GM21390 (cell line): Measurements from ENCODE around the gene CLSTN1.

Source experiments
- ATAC-seq: cut with Tn5 transposase; IDR thresholded peaks from one replicate; pipeline ENCODE4 v1.9.1; 2021; ENCODE audit not compliant: unreplicated experiment

Gene CLSTN1

DNA sequence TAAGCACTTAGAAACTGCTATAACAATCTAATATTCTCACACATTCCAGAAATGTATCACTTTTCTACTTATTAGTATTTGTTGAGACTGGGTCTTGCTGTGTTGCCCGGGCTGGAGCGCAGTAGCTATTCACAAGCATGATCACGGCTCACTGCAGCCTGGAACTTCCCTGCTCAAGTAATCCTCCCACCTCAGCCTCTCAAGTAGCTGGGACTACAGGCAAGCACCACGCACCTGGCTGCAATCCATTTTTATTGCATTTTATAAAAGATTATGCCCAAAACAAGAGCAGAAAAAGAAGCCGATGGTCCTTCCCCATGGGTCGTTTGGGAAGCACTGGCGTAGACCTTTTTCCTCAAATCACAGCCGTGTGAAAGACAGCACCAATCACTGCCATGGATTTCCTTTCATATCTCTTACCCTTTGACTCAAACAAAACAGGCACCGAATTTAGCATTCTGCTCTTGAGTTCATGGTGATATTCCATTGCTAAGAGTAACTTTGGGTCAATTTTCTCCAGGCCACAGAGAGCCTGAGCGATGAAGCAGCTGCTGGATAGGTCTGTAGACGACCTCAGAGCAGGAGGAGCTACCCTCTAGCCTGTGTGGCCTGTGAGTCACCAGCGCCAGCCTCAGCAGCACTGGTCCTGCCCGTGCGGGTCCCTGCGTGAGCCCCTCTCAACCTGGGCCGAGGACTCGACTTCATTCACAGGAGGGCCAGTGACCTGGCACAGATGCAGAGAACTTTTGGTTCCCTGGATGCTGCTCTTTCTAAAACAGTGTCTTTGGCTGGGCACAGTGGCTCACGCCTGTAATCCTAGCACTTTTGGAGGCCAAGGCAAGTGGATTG, 91.4 kb downstream of the CLSTN1 start:
- ATAC-seq, result no peak

DNA sequence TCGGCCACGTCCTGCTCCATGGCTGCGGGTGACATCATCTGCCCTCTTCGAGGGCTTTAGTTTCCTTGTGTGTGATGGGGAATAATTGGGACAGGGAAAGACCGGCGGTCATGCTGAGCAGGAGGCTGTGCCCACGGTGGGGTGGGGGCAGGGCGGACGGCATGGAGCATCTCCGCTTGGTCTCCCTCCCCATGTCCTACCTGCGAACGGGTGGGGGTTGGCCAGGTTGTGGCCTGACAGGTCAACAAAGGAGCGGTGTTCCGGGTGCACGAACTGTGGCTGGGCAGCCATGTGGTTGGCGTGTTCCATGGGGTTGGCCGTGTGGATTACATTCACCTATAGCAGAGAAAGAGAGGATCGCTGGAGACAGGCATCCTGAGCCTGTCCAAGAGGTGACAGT, 92.2 kb downstream of the CLSTN1 start:
- no peak for ATAC-seq

DNA sequence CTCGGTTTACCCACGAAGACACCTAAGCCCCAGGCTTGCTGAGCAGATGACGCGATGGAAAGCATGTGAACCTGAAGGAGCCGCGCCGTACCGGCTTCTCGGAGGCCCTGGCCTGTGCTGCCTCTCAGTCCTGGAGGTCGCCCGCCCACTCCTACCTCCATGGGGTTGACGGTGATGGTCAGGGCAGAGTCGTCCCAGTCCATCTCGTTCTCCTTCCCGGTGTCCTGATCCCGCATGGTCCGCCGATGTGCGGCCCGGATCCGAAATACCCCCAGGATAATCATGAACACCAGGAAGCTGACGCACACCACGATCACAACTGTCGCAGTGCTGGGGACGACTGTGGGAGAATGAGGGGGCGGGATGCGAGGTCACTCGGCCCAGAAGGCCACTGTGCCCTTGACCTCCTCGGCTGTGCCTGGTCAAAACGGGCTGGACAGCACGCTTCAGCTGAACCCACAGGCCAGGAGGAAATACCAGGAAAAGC, 92.7 kb downstream of the CLSTN1 start:
- no peak for ATAC-seq

DNA sequence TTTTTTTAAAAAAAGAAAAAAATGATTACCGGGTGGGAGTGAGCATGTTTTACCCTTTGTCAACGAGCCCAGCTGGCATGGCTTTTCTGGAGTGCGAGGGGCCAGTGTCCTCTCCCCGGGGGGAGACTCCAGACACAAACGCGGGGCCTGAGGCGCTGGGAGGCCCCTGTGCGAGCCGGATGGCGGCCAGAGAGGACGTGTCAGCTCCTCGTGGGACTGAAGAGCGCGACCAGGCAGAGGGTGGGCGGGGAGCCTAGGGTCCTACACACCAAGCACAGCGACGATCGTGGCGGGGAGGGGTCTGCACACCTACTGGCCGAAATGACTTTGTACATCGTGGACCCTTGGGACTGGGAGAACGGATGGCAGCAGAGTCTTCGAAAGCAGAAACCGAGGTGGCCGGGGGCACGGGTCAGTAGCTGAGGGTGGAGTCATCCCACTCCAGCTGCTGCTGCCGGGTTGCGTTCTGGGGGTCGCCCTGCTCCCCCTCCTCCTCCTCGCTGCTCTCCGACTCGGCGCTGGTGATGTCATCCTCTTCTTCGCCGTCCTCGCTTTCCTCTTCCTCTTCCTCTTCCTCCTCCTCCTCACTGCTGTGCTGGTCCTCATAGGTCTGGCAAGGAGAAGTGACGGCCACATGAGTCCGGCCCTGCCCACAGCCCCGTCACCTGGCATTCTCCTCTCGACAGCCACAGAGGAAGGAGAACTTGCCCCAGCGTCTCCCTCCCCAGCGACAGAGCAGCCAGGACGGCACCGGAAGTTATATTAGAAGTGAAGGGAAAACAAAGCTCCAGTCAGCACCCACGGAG, 93.5 kb downstream of the CLSTN1 start:
- no peak for ATAC-seq

DNA sequence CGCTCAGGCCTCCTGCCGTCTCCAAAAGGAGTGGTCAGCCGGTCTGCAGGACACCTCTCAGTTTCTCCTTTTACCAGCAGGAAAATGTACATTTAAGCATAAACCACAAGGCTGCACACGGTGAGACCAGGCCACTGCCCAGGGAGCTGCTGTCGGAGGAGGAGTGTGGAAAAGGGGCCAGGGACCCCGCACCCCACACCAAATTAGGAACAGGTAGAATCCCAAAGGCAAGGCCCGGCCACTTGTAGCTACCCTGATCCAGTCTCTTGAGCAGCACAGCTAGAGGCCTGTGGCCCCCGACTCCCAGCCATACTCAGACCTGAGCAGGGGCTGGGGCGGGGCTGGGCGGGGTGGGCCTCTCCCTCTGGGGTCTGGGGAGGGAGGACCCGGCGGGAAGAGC, 94.2 kb downstream of the CLSTN1 start:
- no peak for ATAC-seq

DNA sequence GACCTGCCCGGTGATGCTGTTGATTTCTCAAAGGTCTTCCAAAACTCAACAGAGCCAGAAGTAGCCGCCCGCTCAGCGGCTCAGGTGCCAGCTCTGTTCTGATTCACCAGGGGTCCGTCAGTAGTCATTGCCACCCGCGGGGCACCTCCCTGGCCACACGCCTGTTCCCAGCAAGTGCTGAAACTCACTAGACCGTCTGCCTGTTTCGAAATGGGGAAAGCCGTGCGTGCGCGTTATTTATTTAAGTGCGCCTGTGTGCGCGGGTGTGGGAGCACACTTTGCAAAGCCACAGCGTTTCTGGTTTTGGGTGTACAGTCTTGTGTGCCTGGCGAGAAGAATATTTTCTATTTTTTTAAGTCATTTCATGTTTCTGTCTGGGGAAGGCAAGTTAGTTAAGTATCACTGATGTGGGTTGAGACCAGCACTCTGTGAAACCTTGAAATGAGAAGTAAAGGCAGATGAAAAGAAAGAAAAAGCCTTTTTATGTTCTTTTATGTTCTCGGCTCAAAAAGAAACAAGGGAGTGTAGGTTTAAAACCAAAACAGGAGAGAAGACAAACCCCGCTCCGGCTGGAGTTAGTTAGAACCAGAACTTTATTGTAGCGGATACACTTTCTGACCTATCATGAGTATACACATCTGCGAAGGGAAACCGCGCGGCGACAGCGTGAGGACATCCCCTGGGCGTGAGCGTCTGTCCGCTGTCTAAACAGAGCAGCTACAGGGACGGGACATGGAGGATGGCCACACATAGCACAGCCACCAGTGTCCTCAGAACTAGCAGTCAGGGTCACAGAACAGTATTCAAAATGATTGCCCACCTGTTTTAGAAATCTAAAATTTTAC, 95.1 kb downstream of the CLSTN1 start:
- no peak for ATAC-seq

DNA sequence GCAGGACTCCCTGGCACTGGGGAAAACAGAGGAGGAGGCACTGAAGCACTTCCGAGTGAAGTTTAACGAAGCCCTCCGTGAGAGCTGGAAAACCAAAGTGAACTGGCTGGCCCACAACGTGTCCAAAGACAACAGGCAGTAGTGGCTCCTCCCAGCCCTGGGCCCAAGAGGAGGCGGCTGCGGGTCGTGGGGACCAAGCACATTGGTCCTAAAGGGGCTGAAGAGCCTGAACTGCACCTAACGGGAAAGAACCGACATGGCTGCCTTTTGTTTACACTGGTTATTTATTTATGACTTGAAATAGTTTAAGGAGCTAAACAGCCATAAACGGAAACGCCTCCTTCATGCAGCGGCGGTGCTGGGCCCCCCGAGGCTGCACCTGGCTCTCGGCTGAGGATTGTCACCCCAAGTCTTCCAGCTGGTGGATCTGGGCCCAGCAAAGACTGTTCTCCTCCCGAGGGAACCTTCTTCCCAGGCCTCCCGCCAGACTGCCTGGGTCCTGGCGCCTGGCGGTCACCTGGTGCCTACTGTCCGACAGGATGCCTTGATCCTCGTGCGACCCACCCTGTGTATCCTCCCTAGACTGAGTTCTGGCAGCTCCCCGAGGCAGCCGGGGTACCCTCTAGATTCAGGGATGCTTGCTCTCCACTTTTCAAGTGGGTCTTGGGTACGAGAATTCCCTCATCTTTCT, 96.7 kb downstream of the CLSTN1 start:
- no peak for ATAC-seq

DNA sequence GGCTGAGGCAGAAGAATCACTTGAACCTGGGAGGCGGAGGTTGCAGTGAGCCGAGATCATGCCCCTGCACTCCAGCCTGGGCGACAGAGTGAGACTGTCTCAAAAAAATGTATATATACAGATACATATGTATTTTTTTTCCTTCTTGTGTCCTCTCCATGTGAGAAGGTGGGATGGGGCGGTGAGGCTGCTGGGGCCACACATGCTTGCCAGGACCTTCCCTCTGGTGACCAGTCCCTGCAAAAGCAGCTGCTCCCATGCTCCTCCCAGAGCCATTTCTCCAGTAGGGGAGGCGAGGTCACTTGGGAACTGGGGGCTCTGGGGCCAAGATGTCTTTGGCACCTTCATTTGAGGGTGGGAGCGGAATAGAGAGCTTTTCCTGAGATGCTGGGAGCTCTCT, 97.4 kb downstream of the CLSTN1 start:
- no peak for ATAC-seq

DNA sequence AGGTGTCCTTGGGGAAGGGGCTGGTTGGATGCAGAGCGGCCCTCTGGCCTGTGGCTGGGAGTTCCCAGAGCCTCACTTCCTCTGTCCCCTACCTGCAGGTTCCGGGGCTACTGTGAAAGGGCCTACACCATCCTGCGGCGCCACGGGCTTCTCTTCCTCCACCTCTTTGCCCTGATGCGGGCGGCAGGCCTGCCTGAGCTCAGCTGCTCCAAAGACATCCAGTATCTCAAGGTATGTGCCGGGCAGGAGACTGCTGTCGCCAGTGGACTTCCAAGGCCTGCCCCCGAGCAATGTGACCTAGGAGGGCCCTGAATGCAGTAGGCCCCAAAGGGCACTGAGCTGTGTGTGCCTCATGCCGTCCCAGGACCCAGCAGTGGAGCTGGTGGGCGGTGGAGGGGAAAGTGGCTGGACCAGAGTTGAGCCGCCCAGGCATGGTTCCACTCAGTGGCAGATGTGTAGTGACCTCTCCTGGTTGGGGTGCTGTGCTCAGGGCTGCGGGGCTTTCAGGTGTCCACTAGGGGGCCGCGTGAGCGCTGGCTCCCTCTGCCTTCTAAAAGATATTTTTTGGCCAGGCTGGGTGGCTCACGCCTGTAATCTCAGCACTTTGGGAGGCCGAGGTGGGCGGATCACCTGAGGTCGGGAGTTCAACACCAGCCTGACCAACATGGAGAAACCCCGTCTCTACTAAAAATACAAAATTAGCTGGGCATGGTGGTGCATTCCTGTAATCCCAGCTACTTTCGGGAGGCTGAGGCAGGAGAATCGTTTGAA, 98.9 kb downstream of the CLSTN1 start:
- ATAC-seq, result peak; percentile 55

DNA sequence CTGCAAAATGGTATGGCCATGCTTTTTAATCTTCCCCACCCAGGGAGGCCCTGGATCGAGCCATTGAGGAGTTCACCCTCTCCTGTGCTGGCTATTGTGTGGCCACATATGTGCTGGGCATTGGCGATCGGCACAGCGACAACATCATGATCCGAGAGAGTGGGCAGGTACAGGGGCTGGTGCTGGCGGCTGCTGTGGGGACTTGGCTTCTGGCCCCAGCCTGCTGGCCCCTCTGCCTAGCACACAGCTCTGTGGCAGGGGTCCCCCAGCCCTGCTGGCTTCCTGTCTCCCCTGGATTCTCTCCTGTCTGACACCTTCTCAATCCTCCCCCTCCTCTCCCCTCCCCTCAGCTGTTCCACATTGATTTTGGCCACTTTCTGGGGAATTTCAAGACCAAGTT, 99.8 kb downstream of the CLSTN1 start:
- ATAC-seq, result no peak

DNA sequence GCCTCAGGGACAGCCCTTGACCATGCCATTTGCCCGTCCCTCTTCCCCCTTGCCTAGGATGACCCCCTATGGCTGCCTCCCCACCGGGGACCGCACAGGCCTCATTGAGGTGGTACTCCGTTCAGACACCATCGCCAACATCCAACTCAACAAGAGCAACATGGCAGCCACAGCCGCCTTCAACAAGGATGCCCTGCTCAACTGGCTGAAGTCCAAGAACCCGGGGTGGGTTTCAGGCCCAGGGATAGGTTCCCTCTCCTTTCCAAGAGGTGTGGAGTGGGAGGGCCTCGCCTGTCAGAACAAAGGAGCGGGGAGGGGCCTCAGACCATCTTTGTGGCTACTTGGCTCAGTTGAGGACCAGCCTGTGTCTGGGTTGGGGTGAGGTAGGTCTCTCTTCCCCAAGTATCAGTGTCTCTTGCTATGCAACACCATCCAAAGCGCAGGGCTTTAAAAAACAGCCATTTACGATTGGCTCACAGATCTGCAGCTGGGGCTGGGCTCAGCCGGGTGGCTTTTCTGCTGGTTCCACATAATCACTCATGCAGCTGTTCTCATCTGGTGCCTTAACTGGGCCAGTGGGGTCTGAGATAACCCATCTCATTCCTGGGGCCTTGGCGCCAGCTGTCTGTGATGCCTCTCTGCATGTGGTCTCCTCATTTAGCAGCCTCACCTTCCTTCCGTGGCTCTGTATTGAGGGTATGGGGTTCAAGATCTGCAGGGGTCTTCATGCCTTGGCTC, 100.5 kb downstream of the CLSTN1 start:
- ATAC-seq, result no peak

DNA sequence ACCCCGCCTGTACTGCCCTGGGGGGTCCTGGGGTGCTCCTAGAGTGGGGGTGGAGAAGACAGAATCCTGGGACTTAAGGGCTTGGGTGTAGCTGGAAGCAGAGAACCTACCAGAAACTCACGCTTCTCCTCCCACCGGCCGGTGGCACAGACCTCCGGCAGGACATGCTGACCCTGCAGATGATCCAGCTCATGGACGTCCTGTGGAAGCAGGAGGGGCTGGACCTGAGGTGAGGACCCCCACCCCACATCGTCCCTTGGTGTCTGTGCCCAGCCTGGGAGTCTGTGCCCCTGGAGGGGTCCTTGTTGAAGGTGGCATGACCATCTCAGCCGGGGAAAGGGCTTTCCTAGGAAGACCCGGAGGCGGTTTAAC, 101.4 kb downstream of the CLSTN1 start:
- ATAC-seq, result no peak

DNA sequence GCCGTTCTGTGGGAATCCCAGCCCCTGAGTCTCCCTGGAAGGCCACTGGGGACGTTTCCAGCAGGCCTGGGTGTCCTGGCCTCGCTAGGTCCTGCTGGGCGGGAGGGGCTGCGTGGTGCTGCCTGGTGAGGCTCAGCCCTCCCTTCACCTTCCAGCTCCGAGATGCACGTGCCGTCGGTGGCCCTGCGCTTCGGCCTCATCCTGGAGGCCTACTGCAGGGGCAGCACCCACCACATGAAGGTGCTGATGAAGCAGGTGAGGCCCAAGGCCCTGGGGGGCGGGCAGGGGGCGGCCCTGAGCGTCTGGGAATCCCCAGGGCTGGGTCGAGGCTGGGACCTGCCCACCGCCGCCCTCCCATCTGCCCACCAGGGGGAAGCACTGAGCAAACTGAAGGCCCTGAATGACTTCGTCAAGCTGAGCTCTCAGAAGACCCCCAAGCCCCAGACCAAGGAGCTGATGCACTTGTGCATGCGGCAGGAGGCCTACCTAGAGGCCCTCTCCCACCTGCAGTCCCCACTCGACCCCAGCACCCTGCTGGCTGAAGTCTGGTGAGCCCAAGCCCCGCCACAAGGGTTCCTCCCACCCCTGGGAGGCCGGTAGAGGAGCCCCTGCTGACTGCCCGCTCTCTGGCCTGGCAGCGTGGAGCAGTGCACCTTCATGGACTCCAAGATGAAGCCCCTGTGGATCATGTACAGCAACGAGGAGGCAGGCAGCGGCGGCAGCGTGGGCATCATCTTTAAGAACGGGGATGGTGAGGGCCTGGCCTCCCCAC, 102.0 kb downstream of the CLSTN1 start:
- no peak for ATAC-seq

DNA sequence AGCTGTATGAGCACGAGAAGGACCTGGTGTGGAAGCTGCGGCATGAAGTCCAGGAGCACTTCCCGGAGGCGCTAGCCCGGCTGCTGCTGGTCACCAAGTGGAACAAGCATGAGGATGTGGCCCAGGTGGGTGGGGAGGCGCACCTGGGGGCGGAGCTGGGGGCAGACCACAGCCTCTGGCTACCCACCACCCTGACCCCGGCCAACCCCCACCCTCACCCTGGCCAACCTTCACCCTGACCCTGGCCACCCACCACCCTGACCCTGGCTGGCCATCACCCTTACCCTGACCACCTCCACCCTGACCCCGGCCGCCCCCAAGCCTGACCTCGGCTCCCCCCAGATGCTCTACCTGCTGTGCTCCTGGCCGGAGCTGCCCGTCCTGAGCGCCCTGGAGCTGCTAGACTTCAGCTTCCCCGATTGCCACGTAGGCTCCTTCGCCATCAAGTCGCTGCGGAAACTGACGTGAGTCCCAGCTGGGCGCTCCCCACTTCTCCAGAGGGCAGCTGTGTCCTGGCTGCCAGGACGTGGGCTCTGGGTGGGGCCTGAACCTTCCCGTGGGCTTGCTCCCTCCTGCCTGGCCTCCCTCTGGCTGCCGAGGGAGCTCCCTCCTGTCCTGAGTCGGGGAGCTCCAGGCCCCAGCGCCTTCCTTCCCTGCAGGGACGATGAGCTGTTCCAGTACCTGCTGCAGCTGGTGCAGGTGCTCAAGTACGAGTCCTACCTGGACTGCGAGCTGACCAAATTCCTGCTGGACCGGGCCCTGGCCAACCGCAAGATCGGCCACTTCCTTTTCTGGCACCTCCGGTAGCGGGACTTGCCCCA, 102.8 kb downstream of the CLSTN1 start:
- ATAC-seq, result no peak

DNA sequence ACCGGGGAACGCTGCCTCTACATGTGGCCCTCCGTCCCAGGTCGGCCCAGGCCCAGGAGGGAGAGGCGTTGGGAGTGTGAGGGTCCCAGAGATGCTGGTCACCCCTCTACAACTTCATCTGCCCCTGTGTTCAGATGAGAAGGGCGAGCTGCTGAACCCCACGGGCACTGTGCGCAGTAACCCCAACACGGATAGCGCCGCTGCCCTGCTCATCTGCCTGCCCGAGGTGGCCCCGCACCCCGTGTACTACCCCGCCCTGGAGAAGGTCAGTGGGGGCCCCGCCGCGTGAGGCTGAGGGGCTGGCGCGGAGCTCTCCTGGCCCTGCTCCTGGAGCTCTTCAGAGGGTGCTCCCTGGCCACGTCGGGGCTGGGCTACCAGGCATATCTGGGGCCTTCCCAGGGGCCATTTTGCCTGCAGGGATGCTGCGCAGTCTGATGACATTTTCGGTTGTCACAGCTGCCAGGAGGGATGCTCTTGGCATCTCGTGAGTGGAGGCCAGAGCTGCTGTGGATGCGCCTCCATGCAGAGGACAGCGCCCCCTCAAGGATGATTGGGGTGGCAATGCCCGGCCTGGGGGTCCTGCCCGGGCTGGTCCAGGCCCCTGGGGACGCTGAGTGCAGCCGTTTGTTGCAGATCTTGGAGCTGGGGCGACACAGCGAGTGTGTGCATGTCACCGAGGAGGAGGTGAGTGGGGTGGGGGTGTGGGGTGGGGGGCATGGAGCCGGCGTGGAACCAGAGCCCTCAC, 103.6 kb downstream of the CLSTN1 start:
- ATAC-seq, result no peak

DNA sequence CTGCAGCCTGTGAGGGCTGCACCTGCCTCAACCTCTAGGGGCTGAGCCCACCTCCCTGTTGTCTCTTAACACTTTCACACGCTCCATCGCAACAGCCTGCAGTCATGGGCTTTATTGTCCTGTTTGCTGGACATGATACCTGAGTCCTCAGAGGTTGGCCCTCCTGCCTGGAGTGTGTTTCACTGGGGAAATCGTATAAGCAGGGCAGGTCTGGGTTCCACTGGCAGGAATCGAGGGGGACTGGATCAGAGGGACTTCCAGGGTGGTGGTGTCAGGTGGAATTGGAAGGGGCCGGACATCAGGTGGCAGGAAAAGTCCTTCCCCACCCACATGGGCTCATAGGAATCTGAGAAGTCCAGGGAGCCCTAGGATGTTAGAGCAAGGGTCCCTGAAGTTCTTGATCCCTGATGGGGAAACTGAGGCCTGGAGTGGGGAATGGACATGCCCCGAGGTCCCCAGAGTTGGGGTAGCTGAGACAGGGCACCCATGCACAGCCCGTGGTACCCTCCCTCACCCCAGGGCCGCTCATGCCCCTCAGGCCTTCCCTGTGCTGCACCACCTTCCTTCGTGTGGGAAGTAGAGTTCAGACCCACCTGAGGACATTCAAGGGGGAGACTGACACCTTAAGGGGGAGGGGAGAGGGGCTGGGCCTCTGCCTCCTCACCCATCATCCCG, 105.6 kb downstream of the CLSTN1 start:
- ATAC-seq, result no peak
